Measurements from ENCODE around the gene INPP5K. TPM values are rescaled to one million over a fixed set of nuclear protein-coding genes. Genes with fewer than 3 reads are reported as not detected.
A peak's percentile ranks its signal among the peaks of the same experiment; 100 is the strongest.
"Not testable (repeated sequence)": the region's sequence is repeated elsewhere in the genome, so short reads cannot be mapped to it uniquely, and the experiment has no call there.

Gene INPP5K
- total RNA-seq, 1 donor from 2014 or later, result 38.6 TPM

GRCh38 chr17:1464186-1464585 lies 52.2 kb downstream of the INPP5K start:
- no peak for DNase-seq (ENCODE audit: low spot score)

GRCh38 chr17:1462164-1463112 lies 54.0 kb downstream of the INPP5K start:
- no peak for DNase-seq (ENCODE audit: low spot score)

GRCh38 chr17:1461198-1461944 lies 55.0 kb downstream of the INPP5K start:
- DNase-seq (ENCODE audit: low spot score), result no peak

GRCh38 chr17:1460233-1460632 lies 56.2 kb downstream of the INPP5K start:
- DNase-seq (ENCODE audit: low spot score), result peak; percentile 89

GRCh38 chr17:1455797-1456599 lies 60.4 kb downstream of the INPP5K start, which contains the start of gene CRK:
TSS of gene CRK (minus strand) at chr17:1456232. CDS start at chr17:1456117, 115 bp downstream.
- peak; percentile 98 for DNase-seq (ENCODE audit: low spot score)

- peak; percentile 48 for DNase-seq (ENCODE audit: low spot score)
Measured at GRCh38 chr17:1455291-1455796, 61.1 kb downstream of the INPP5K start.

GRCh38 chr17:1454541-1454940 lies 61.9 kb downstream of the INPP5K start:
- DNase-seq (ENCODE audit: low spot score), result no peak

GRCh38 chr17:1453694-1454093 lies 62.7 kb downstream of the INPP5K start:
- DNase-seq (ENCODE audit: low spot score), result not testable (repeated sequence)

- DNase-seq (ENCODE audit: low spot score), result no peak
Measured at GRCh38 chr17:1452836-1453235, 63.6 kb downstream of the INPP5K start.

GRCh38 chr17:1450261-1450660 lies 66.2 kb downstream of the INPP5K start:
- DNase-seq (ENCODE audit: low spot score), result not testable (repeated sequence)

- DNase-seq (ENCODE audit: low spot score), result no peak
Measured at GRCh38 chr17:1449412-1449967, 66.9 kb downstream of the INPP5K start.

GRCh38 chr17:1447052-1447451 lies 69.4 kb downstream of the INPP5K start:
- no peak for DNase-seq (ENCODE audit: low spot score)

GRCh38 chr17:1446201-1446600 lies 70.2 kb downstream of the INPP5K start:
- no peak for DNase-seq (ENCODE audit: low spot score)

- DNase-seq (ENCODE audit: low spot score), result not testable (repeated sequence)
Measured at GRCh38 chr17:1445695-1446094, 70.7 kb downstream of the INPP5K start.

Other genes with a start within 250 kb of the INPP5K start
- gene BHLHA9, start 246.2 kb downstream of the INPP5K start, total RNA-seq, result not detected
- gene TRARG1, start 236.9 kb downstream of the INPP5K start, total RNA-seq, result not detected
- gene YWHAE, start 116.4 kb downstream of the INPP5K start, total RNA-seq, result 384 TPM
- 82.2 TPM for gene CRK, start 60.4 kb downstream of the INPP5K start, total RNA-seq
- gene MYO1C, start 23.9 kb downstream of the INPP5K start, total RNA-seq, result 285 TPM
- gene PITPNA, start 46.2 kb upstream of the INPP5K start, total RNA-seq, result 81.8 TPM
- gene SLC43A2, start 112.2 kb upstream of the INPP5K start, total RNA-seq, result 27.0 TPM
- gene SCARF1, start 129.1 kb upstream of the INPP5K start, total RNA-seq, result 13.2 TPM
- gene RILP, start 133.3 kb upstream of the INPP5K start, total RNA-seq, result 11.7 TPM
- 246 TPM for gene PRPF8, start 168.3 kb upstream of the INPP5K start, total RNA-seq
- gene TLCD2, start 193.8 kb upstream of the INPP5K start, total RNA-seq, result 6.5 TPM
- gene WDR81, start 208.1 kb upstream of the INPP5K start, total RNA-seq, result 30.3 TPM
- gene SERPINF2, start 226.3 kb upstream of the INPP5K start, total RNA-seq, result 2.9 TPM
- 129 TPM for gene SERPINF1, start 245.4 kb upstream of the INPP5K start, total RNA-seq